ENCODE measurements around the gene IFT88.

The IFT88 gene, protein sequence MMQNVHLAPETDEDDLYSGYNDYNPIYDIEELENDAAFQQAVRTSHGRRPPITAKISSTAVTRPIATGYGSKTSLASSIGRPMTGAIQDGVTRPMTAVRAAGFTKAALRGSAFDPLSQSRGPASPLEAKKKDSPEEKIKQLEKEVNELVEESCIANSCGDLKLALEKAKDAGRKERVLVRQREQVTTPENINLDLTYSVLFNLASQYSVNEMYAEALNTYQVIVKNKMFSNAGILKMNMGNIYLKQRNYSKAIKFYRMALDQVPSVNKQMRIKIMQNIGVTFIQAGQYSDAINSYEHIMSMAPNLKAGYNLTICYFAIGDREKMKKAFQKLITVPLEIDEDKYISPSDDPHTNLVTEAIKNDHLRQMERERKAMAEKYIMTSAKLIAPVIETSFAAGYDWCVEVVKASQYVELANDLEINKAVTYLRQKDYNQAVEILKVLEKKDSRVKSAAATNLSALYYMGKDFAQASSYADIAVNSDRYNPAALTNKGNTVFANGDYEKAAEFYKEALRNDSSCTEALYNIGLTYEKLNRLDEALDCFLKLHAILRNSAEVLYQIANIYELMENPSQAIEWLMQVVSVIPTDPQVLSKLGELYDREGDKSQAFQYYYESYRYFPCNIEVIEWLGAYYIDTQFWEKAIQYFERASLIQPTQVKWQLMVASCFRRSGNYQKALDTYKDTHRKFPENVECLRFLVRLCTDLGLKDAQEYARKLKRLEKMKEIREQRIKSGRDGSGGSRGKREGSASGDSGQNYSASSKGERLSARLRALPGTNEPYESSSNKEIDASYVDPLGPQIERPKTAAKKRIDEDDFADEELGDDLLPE

DNA sequence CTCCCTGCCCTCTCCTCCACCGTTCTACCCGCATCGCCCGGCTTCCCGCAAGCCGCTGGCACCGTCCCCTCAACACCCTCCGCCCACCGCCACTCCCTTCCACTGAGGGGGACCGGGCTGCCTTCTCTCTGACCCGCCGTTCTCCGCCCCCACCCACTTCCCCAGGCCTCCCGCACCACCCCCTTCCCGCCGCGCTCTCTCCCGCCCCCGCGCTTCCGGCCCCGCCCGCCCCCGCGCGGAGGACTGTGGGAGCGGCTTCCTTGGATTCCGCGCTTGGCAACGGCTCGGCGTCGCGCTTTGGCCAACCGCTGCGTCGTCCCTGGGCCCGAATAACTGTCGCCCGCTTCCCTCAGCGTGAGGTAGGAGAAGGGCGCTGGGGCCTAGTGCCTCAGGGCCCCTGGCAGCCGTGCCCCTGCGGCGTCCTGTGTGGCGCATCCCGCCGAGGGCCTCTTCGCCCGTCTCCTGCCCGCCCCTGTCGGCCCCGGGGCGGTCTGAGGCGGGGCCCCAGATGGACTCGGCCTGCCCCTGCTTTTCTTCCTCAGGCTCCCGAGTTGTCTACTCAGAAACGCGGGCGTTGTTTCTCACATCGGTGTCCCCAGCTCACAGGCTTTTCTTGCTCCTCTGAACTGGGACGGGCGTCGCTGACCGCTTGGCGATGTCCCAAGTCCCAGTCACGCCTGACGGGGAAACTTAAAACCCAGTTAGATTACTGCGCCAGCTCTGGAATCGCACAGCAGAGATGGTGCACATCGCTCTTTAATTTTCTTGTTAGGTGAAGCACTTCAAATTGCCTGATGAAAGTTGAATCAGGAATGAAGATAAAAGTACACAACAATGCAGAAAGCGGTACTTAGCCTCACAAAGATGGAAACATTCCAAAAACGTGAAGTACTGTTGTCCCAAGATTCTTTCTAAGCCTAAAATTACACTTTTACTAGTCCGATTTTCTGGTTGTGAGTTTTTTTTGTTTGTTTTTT, at the start of gene IFT88:
Gene IFT88, plus strand, starts transcription at position 260 of the 977 bp plus-strand sequence. CDS start 7,229 bp downstream, outside the sequence.
- Mint-ChIP-seq H3K27ac (peak within 1 kb of the TSS; percentile 94), H3K4me3 (peak within 1 kb of the TSS; percentile 95 to 98), H3K9me3 (peaks cover 5 to 7% of the 10 kb centered on the region in 2 donors), H3K27me3 (no peaks in the 10 kb centered on the region), H3K4me1 (peaks cover 7 to 8% of the 10 kb centered on the region in 2 donors), H3K36me3 (peaks cover 8 to 9% of the 10 kb centered on the region in 2 donors)
- ATAC-seq (replicated peaks), result peak; percentile 88 to 89
- peak; percentile 83 for DNase-seq

DNA sequence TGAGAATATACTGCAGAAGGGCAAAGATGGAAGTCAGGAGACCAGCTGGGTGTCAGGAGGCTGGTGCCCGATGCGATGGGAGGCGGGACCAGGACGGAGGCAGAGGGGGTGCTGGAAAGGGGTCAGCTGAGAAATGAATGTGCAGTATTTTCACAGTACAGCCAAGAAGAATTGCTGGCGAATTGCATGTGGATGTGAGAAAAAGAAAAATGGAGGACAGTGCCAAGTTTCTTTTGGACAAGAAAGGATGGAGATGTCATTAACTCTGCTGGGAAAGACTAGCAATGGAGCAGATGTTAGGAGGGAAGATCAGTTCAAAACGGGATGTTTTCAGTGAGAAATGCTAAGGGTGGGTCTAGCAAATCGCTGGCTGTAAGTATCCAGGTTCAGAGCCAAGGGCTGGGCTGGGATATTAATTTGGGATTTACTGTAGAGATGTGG, 48.3 kb upstream of the IFT88 start:
- no peak overlapping the region for H3K4me3 Mint-ChIP-seq

DNA sequence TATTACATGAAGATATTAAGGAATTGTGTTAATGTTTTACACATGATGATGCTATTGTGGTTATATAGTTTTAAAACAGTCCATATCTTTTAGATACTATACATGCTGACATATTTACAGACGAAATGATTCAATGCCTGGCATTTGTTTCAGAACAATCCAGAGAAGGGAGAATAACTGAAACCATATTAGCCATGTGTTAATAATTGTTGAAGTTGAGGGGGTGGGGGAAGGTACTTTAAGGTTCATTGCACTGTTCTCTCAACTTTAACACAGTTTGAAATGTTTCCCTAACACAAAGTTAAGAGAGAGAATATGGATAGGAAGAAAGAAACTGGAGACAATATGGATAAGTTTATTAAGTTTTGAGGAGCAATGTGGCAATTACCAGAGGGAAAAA, 47.1 kb upstream of the IFT88 start:
- Mint-ChIP-seq H3K27me3 (no peaks in the 10 kb centered on the region), H3K36me3 (peaks cover 0 to 7% of the 10 kb centered on the region in 2 donors), H3K9me3 (peaks cover 3 to 5% of the 10 kb centered on the region in 2 donors), H3K4me3 (no peak overlapping the region), H3K4me1 (peaks cover 10 to 16% of the 10 kb centered on the region in 2 donors), H3K27ac (no peak overlapping the region)
- ATAC-seq (replicated peaks) (peak; percentile 23 to 62), DNase-seq (no peak)

More for the DNA sequence above, 48.3 kb upstream of the IFT88 start:
- ATAC-seq (replicated peaks) (no peak), DNase-seq (no peak)
- peaks cover 3 to 5% of the 10 kb centered on the region in 2 donors for H3K9me3 Mint-ChIP-seq
- H3K27ac Mint-ChIP-seq, result no peak overlapping the region
- H3K4me1 Mint-ChIP-seq, result peaks cover 8 to 12% of the 10 kb centered on the region in 2 donors
- no peaks in the 10 kb centered on the region for H3K27me3 Mint-ChIP-seq
- peaks cover 0 to 7% of the 10 kb centered on the region in 2 donors for H3K36me3 Mint-ChIP-seq

DNA sequence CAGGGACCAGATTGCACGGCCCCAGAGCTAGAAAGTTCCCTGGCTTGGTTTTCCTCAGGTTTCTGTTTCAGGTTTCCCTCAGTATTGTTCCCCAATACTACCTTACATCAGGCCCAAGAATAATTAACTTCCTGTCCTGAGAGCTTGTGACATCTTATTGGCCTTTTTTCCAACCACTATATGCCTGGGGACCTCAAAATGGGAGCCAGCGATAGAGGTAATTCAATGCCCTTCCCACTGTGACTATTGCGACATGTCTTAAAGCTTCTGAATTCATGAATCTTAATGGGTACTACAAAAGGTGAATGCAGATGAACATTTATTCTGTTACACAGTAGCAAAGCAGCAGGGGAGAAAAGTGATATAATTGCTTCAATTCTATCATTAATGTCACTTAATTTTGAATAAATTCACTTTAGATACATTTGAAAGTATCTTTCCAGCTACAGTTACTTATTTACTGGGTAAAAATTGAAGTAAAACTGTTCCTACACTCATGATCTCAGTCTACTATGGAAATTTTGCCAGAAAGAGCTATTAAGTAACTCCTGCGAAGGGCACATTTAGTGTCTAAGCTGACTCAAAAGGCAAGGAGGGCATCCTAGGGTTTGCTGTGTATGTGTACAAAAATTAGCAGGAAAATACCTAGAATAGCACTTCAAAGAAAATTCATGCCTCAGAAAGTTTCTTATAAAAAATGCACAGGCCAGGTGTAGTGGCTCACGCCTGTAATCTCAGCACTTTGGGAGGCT, 45.4 kb upstream of the IFT88 start:
- ATAC-seq (replicated peaks) (no peak), DNase-seq (no peak)
- Mint-ChIP-seq H3K9me3 (peaks cover 3 to 5% of the 10 kb centered on the region in 2 donors), H3K4me3 (no peak overlapping the region), H3K4me1 (peaks cover 16 to 25% of the 10 kb centered on the region in 2 donors), H3K36me3 (peaks cover 0 to 7% of the 10 kb centered on the region in 2 donors), H3K27me3 (no peaks in the 10 kb centered on the region), H3K27ac (no peak overlapping the region)

DNA sequence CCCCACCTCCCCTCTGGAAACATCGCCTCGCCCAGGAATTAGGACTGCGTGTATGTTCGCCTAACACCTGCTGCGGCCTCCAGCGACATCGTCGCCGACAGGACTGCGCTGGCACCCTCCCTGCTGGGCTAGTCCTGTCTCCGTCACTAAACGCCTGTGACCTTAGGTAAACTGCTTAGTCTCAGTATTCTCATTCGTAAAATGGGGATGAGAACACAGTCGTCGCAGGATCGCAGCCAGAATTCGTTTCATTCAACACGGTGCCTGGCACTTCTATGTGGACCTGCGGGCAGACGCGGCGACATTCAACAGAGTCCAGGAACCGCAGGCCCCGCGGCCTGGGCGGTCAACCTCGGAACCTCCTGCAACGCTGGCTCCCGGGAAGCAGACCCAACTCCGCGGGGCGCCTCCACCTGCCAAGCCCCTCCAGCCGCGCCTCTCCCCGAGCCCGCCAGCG, 41.8 kb upstream of the IFT88 start:
- Mint-ChIP-seq H3K27me3 (peaks cover 3 to 14% of the 10 kb centered on the region in 2 donors), H3K9me3 (peaks cover 0 to under 1% of the 10 kb centered on the region in 2 donors), H3K36me3 (no peaks in the 10 kb centered on the region), H3K4me3 (peak overlapping the region; percentile 82 to 86), H3K27ac (peak overlapping the region; percentile 56), H3K4me1 (peaks cover 9 to 24% of the 10 kb centered on the region in 2 donors)
- DNase-seq (no peak), ATAC-seq (replicated peaks) (peak; percentile 37 to 38)

DNA sequence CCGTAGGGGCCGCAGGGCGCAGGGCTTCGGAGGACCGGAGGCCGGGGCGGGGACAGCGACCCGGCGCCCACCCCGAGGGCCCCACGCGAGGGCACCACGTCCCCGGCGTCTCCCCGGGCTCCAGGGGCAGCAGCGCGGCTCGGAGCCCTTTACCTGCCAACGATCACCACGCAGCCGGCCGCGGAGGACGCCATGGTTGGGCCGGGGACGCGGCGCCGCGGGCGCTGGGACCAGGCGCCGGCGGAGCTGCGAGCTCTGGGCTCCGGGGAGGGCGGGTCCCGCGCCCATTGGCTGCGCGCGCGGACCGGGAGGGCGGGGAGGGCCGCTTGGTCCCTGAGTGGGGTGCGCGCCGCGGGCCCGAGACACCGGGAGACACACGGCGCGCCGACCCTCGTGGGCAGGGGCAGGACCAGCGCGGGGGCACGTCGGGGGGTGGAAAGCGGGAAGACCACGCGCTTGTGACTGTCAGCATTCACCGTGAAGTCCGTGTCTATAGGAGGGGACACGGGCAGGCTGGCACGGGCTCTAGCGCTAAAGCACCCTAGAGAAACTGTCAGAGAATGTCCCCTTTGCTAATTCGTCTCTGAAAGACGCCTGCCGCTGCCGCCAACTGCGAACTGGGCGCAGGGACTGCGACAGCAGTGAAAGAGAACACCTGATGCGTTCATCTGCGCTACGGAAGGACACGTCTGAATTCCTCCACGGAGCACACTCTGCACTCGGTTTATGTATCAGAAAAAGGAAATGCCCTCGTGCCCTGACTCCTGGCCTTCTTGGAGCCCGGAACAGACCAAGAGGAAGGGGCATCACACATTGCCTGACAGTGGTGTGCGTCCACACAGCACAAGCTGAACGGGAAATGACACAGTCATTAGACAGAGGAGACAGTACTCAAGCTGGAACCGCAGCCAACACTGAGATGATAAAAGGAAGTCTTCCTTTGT, 41.1 kb upstream of the IFT88 start, which contains the start of gene CRYL1:
Gene CRYL1, minus strand, starts transcription at position 257 of the 944 bp plus-strand sequence. Its CDS starts 63 bp downstream, at position 194.
- Mint-ChIP-seq H3K27ac (peak within 1 kb of the TSS; percentile 84), H3K9me3 (no peaks in the 10 kb centered on the region), H3K36me3 (no peaks in the 10 kb centered on the region), H3K4me1 (peaks cover 9 to 22% of the 10 kb centered on the region in 2 donors), H3K4me3 (peak within 1 kb of the TSS; percentile 82 to 86), H3K27me3 (peaks cover 8 to 21% of the 10 kb centered on the region in 2 donors)
- ATAC-seq (replicated peaks) (peak; percentile 88 to 90), DNase-seq (peak; percentile 36)

DNA sequence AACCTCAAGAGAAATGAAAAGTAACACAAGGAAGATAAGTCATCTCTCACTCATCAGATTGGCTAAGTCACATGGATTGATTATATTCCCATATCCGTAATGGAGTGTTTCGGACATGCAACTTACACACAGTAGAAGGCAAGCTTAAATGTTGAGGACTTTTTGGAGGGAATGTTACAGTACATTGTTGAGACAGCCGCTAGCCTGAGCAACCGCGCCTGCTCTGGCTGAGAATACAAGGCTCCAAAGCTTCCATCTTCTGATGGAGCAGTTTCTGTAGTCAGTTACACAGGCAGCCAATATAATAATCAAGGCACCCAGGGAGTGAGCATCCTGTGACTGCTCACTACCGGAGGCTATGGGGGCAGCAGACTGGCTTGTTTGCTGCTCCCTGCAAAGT, 40.3 kb upstream of the IFT88 start:
- DNase-seq (no peak), ATAC-seq (replicated peaks) (no peak)
- no peaks in the 10 kb centered on the region for H3K36me3 Mint-ChIP-seq
- H3K27ac Mint-ChIP-seq, result no peak overlapping the region
- peaks cover 8 to 23% of the 10 kb centered on the region in 2 donors for H3K27me3 Mint-ChIP-seq
- peaks cover 9 to 22% of the 10 kb centered on the region in 2 donors for H3K4me1 Mint-ChIP-seq
- H3K9me3 Mint-ChIP-seq, result no peaks in the 10 kb centered on the region
- peak overlapping the region; percentile 82 to 86 for H3K4me3 Mint-ChIP-seq

DNA sequence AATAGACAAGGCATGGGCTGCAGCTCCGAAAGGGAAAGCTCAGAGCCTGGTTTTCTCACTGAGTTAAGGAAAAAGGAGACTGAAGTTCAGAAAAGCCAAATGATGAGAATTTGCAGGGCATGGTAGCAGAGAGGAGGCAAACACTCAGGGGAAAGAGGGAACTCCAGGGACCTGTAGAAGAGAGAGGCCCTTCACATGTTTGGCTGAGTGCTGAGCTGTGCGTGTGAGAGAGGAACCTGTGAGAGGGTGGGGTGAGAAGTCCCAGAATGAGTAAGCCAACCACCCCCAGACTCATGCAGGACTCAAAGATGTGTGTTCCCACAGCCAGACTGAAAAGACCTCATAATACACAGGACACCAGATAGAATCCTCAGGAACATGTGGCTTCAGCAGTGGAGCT, 38.5 kb upstream of the IFT88 start:
- Mint-ChIP-seq H3K27me3 (peaks cover 8 to 23% of the 10 kb centered on the region in 2 donors), H3K4me3 (no peak overlapping the region), H3K27ac (no peak overlapping the region)

DNA sequence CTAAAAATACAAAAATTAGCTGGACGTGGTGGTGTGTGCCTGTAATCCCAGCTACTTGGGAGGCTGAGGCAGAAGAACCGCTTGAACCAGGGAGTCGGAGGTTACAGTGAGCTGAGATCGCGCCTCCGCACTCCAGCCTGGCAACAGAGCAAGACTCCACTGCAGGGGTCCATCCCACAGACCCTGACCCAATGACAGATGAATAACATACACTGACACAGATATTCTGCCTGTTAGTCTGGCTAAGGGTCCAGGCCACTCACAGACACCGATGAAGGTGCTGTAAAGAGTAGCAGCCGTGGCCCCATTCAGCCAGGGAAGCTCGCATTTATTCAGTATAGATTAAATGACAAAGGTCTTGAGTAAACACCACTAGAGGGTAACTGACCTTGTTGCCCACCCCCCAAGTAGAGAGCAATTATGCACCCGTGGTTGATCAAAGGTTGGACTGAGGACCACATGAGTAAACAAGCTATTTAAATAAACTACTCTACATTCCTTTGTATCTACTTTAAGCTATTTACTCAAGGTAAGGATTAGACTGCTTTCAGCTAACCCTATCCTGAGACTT, 32.8 kb upstream of the IFT88 start:
- peaks cover 0 to 2% of the 10 kb centered on the region in 2 donors for H3K9me3 Mint-ChIP-seq
- H3K4me1 Mint-ChIP-seq, result no peaks in the 10 kb centered on the region
- peak overlapping the region; percentile 25 for H3K27ac Mint-ChIP-seq
- H3K4me3 Mint-ChIP-seq, result no peak overlapping the region
- no peak for DNase-seq
- H3K27me3 Mint-ChIP-seq, result peaks cover 5 to 12% of the 10 kb centered on the region in 2 donors
- ATAC-seq (replicated peaks), result no peak
- no peaks in the 10 kb centered on the region for H3K36me3 Mint-ChIP-seq

More for the DNA sequence above, 38.5 kb upstream of the IFT88 start:
- Mint-ChIP-seq H3K9me3 (no peaks in the 10 kb centered on the region), H3K36me3 (no peaks in the 10 kb centered on the region), H3K4me1 (peaks cover 7 to 18% of the 10 kb centered on the region in 2 donors)
- ATAC-seq (replicated peaks) (no peak), DNase-seq (no peak)

DNA sequence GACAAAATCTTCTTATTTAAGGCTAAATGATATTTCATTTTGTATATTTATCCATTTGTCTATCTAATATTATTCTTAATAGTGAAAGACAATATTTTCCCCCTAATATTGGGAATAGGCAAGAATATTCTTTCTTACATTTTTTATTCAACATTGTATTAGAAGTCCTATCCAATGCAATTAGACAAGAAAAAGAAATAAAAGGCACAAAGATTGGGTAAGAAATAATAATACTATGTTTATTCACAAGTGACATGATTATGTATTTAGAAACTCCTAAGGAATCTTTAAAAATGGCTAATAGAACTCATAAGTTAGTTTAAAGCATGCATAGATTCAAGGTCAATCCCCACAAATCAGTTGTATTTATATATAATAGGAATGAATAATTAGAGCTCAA, 30.0 kb upstream of the IFT88 start:
- H3K4me3 Mint-ChIP-seq, result no peak overlapping the region
- ATAC-seq (replicated peaks) (no peak), DNase-seq (no peak)
- H3K4me1 Mint-ChIP-seq, result no peaks in the 10 kb centered on the region
- peaks cover 0 to 4% of the 10 kb centered on the region in 2 donors for H3K9me3 Mint-ChIP-seq
- no peaks in the 10 kb centered on the region for H3K27me3 Mint-ChIP-seq
- no peaks in the 10 kb centered on the region for H3K36me3 Mint-ChIP-seq
- no peak overlapping the region for H3K27ac Mint-ChIP-seq

DNA sequence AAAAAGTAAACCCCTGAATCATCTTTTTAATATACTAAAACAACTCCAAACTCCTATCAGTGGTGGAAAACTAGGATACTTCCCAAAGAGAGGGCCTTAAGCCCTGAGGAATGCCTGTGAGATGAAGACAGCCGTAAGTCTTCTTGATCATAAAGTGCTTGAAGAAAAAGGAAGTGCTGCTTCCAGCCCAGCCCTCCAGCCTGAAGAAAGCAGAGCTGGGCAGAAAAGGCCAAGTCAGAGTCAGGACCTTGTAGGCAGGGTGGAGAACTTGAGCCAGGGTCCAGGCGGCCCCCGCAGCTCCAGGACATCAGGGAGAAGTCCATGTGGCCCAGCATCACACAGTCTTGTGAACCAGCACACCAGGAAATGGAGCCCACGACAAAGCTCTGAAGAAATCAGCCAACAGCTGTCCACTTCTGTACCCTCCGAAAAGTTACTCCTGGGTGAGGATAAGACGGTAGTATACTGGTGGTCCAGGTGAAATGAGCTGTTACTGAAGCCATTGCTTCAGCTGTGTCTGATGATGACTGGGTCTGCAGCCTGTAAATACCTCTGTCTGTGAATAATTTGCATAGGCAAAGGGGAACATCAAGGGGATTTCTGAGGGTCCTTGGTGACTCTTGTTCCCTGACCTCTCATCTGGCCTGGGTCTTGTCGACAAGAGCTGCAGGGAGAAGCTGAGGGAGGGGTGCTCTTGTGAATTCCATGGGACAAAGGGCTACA, 22.6 kb upstream of the IFT88 start:
- Mint-ChIP-seq H3K27me3 (no peaks in the 10 kb centered on the region), H3K4me3 (peak overlapping the region; percentile 67 to 80), H3K4me1 (peaks cover 18 to 36% of the 10 kb centered on the region in 2 donors)

More for the DNA sequence above, 22.6 kb upstream of the IFT88 start:
- Mint-ChIP-seq H3K27ac (peak overlapping the region; percentile 86), H3K36me3 (no peaks in the 10 kb centered on the region), H3K9me3 (peaks cover 0 to 2% of the 10 kb centered on the region in 2 donors)
- DNase-seq (no peak), ATAC-seq (replicated peaks) (peak; percentile 75 to 82)

Measured in stimulated activated naive B cell treated with anti-CD40 and anti-IgM and Interleukin-4, amounts not matched to agents 10 μg/mL and 1 μg/mL and 100 μg/mL, for 72 hours (primary cell).